Ishikawa (cell line): ENCODE data around the gene TMEM245.

Experiments used
- NFIC ChIP-seq: IDR thresholded peaks from 2 replicates; pipeline ENCODE4 v1.6.1; 2012
- RAD21 ChIP-seq: IDR thresholded peaks from 2 replicates; pipeline ENCODE4 v1.6.1; 2012; ENCODE audit warnings: low read depth

DNA sequence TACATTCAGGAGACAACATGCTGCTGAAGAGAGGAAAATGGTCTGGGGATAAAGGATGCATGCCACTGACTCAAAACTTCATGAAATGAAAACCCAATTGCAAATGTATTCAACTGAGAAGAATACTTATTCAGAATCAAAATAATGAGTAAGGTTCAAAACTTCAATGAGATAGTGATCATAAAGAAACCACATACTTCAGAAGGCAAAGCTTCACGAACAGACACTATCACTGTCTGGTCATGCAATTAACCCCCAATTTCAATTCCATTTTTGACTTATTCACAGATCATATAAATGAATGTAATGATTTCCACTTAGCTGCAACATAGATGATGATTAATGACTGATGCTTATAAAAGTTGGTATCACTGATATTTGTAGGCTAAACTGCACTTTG is 73.4 kb downstream of the TMEM245 start:
- TF ChIP-seq NFIC (no peak), RAD21 (no peak)
